ENCODE measurements around the gene STAT4.

Gene STAT4

DNA sequence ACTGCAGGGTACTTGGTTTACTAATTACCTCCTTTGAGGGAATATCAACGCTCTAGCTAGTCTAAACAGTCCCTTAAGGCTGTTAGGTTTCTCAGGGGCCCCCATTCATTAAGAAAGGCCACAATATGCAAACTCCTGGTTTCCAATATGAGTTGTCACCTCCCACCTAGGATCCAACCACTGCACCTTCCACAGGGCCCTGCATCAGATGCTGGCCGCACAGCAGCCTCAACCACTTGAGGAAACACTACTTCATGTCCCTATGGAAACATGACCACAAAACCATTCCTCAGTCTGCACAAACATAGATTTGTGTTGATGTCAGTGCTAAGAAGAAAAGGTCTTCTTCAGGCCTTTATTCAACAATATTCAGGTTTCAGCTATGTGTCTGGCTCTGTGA is 40.9 kb downstream of the STAT4 start:
- TF ChIP-seq POLR2AphosphoS5 (IDR thresholded peaks at IDR 0.05; ENCODE audit: low read depth, low read length), result no peak
- TF ChIP-seq POLR2A (IDR thresholded peaks at IDR 0.05; ENCODE audit: low read depth, low read length), result no peak
- no peak for TF ChIP-seq TAF1 (IDR thresholded peaks at IDR 0.05; ENCODE audit: borderline replicate concordance, low read depth, low read length)
- no peak for DNase-seq (ENCODE audit: insufficient read length)
- no peak for FAIRE-seq

DNA sequence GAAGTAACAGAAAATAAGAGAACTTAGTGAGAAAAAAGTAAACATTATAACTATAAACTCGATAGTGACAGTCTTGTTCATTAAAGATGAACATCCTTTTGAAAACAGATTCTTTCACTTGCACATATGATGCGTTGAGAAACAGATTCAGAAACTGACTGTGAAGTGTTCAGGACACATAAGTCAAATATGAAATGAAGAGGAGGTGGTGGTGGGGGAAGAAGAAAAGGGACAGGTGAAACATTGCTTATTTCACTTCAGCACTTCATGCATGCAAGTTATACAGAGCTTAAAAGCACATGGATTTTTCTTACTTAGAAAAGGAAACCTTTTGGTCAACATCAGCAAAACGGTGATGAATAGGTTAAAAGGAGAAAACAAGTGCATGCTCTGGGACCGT is 42.5 kb downstream of the STAT4 start:
- DNase-seq (ENCODE audit: insufficient read length) (no peak), FAIRE-seq (no peak)
- TF ChIP-seq POLR2AphosphoS5 (IDR thresholded peaks at IDR 0.05; ENCODE audit: low read depth, low read length), result no peak
- TF ChIP-seq POLR2A (IDR thresholded peaks at IDR 0.05; ENCODE audit: low read depth, low read length), result no peak
- TF ChIP-seq TAF1 (IDR thresholded peaks at IDR 0.05; ENCODE audit: borderline replicate concordance, low read depth, low read length), result no peak

- FAIRE-seq, result no peak
- DNase-seq (ENCODE audit: insufficient read length), result no peak
- TF ChIP-seq POLR2A (IDR thresholded peaks at IDR 0.05; ENCODE audit: low read depth, low read length), result no peak
- no peak for TF ChIP-seq POLR2AphosphoS5 (IDR thresholded peaks at IDR 0.05; ENCODE audit: low read depth, low read length)
These were observed 45.7 kb downstream of the STAT4 start for GRCh38 chr2:191105082-191105481.

DNA sequence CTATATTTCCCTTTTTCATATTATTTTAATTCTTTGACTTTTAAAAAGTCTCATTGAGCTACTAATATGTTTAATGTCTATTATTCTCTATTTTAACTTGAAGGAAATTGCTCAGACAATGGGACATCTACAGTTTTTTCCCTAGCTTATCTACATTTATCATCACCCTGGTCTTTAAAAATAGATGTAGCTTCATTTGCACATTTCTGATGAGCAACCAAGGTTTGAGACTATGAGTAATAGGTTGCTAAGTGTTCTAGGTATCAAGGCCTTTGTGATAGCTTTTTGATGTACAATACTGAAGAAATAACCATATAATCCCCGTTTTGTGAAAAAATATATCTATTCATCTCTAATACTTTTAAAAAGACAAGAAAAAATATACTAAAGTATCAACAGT is 47.0 kb downstream of the STAT4 start:
- no peak for FAIRE-seq
- TF ChIP-seq POLR2A (IDR thresholded peaks at IDR 0.05; ENCODE audit: low read depth, low read length) (no peak), POLR2AphosphoS5 (IDR thresholded peaks at IDR 0.05; ENCODE audit: low read depth, low read length) (no peak), TAF1 (IDR thresholded peaks at IDR 0.05; ENCODE audit: borderline replicate concordance, low read depth, low read length) (no peak)
- DNase-seq (ENCODE audit: insufficient read length), result no peak

GRCh38 chr2:191100216-191100615 is 50.6 kb downstream of the STAT4 start:
- DNase-seq (ENCODE audit: insufficient read length) (no peak), FAIRE-seq (no peak)
- TF ChIP-seq TAF1 (IDR thresholded peaks at IDR 0.05; ENCODE audit: borderline replicate concordance, low read depth, low read length) (no peak), POLR2AphosphoS5 (IDR thresholded peaks at IDR 0.05; ENCODE audit: low read depth, low read length) (no peak), POLR2A (IDR thresholded peaks at IDR 0.05; ENCODE audit: low read depth, low read length) (no peak)

DNA sequence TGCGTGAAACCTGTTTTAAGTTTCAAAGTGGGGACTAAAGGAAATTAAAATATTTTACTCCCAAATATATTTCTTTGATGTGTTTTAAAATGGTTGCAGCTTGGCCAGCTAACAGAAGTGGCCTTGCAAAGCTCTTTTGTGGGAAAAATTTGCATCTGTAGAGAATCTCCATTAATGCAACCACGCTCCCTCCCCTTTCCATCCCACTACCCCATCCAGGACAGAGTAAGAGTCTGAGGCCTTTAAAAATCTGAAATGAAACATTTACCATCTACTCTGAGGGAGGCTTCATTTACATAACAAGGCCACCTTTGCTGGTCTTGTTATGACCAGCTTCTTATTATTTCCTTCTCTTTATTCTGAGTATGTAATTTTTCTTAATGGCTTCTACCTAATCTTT is 63.5 kb downstream of the STAT4 start:
- no peak for FAIRE-seq
- TF ChIP-seq POLR2AphosphoS5 (IDR thresholded peaks at IDR 0.05; ENCODE audit: low read depth, low read length) (no peak), TAF1 (IDR thresholded peaks at IDR 0.05; ENCODE audit: borderline replicate concordance, low read depth, low read length) (no peak), POLR2A (IDR thresholded peaks at IDR 0.05; ENCODE audit: low read depth, low read length) (no peak)
- no peak for DNase-seq (ENCODE audit: insufficient read length)

- no peak for FAIRE-seq
- no peak for TF ChIP-seq POLR2A (IDR thresholded peaks at IDR 0.05; ENCODE audit: low read depth, low read length)
- no peak for TF ChIP-seq POLR2AphosphoS5 (IDR thresholded peaks at IDR 0.05; ENCODE audit: low read depth, low read length)
- no peak for TF ChIP-seq TAF1 (IDR thresholded peaks at IDR 0.05; ENCODE audit: borderline replicate concordance, low read depth, low read length)
- no peak for DNase-seq (ENCODE audit: insufficient read length)
These were observed 64.1 kb downstream of the STAT4 start for GRCh38 chr2:191086706-191087105.

DNA sequence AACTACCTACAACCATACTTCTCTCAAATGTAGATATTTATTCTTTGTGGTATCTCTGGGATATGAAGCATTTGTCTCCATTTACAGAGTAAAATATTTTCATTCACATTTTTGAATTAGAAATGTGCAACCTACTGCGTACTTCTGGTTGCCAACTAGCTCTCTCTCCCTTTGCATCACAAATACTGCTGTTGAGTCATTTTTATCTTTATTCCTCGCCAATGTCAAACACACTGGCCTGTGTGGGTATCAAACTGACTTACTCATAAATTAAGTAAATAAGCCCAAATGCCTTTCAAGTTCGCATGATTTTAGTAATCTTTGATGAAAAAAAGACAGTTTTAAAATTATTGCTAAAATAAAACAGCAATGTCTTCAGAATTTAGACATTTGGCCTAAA is 67.3 kb downstream of the STAT4 start:
- FAIRE-seq, result no peak
- TF ChIP-seq POLR2A (IDR thresholded peaks at IDR 0.05; ENCODE audit: low read depth, low read length) (no peak), POLR2AphosphoS5 (IDR thresholded peaks at IDR 0.05; ENCODE audit: low read depth, low read length) (no peak), TAF1 (IDR thresholded peaks at IDR 0.05; ENCODE audit: borderline replicate concordance, low read depth, low read length) (no peak)

DNA sequence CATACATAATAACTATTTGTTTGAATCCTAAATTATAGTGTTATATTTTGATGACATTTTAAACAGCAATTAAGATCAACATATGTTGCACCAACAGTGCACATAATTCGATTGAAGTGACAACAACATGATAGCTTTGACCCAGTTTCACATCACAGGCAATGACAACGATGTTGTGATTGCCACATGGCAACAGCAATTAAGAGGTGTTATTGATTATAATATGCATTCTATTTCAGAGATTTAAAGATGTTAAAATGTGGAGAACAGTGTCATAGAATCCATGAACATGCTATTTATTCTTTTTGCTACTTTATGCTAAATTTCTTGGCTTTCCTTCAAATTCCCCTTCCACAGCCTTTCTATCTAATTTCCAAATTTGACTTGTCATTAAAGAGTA is 68.5 kb downstream of the STAT4 start:
- TF ChIP-seq POLR2AphosphoS5 (IDR thresholded peaks at IDR 0.05; ENCODE audit: low read depth, low read length), result no peak
- TF ChIP-seq TAF1 (IDR thresholded peaks at IDR 0.05; ENCODE audit: borderline replicate concordance, low read depth, low read length), result no peak
- TF ChIP-seq POLR2A (IDR thresholded peaks at IDR 0.05; ENCODE audit: low read depth, low read length), result no peak
- FAIRE-seq, result no peak
- no peak for DNase-seq (ENCODE audit: insufficient read length)

More for the DNA sequence above, 67.3 kb downstream of the STAT4 start:
- DNase-seq (ENCODE audit: insufficient read length), result no peak

GRCh38 chr2:191081411-191082155 is 69.2 kb downstream of the STAT4 start:
- FAIRE-seq, result no peak

GRCh38 chr2:191078165-191078867 is 72.5 kb downstream of the STAT4 start:
- FAIRE-seq, result peak; percentile 14
- DNase-seq (ENCODE audit: insufficient read length), result no peak
- no peak for TF ChIP-seq POLR2A (IDR thresholded peaks at IDR 0.05; ENCODE audit: low read depth, low read length)

More at GRCh38 chr2:191081411-191082155, 69.2 kb downstream of the STAT4 start:
- TF ChIP-seq POLR2AphosphoS5 (IDR thresholded peaks at IDR 0.05; ENCODE audit: low read depth, low read length), result no peak
- TF ChIP-seq POLR2A (IDR thresholded peaks at IDR 0.05; ENCODE audit: low read depth, low read length), result no peak
- TF ChIP-seq TAF1 (IDR thresholded peaks at IDR 0.05; ENCODE audit: borderline replicate concordance, low read depth, low read length), result no peak
- DNase-seq (ENCODE audit: insufficient read length), result no peak

DNA sequence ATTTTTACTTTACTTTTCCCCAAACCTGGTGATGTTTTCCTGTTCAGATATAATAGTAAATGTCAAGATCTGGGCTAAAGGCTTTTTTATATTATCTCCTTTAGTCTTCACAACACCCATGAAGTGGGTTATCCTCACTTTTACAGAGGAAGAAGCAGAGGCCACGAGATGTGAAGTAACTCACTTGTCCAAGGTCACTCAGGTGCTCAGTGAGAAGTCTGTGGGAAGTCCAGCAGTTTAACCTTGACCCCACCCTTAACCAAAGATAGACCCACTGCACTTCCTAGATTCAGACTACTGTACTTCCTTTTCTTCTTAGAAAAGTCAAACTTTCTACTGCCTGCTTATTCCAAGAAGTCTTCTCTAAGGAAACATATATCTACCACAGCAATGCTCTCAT is 80.5 kb downstream of the STAT4 start:
- DNase-seq (ENCODE audit: insufficient read length), result no peak
- no peak for TF ChIP-seq POLR2AphosphoS5 (IDR thresholded peaks at IDR 0.05; ENCODE audit: low read depth, low read length)
- TF ChIP-seq TAF1 (IDR thresholded peaks at IDR 0.05; ENCODE audit: borderline replicate concordance, low read depth, low read length), result no peak
- no peak for TF ChIP-seq POLR2A (IDR thresholded peaks at IDR 0.05; ENCODE audit: low read depth, low read length)
- FAIRE-seq, result no peak
